Activated CD4-positive, CD25-positive, alpha-beta regulatory T cell treated with anti-CD3 and anti-CD28 coated beads, Interleukin-2, amount 50 U/mL, for 24 hours (primary cell): ENCODE measurements around the gene C16orf87.

Experiments used
- ATAC-seq, 2 donors: fragments of 150-1000 bp; cut with Tn5 transposase; one replicate each; pipeline ENCODE4 v1.10.0; 2021; ENCODE audit warnings: mild to moderate bottlenecking in 1 of 2, moderate library complexity in 1 of 2

Gene C16orf87

GRCh38 chr16:46753015-46753414 lies 78.0 kb downstream of the C16orf87 start:
- no peak for ATAC-seq

- no peak for ATAC-seq
Measured at GRCh38 chr16:46751381-46751780, 79.6 kb downstream of the C16orf87 start.

GRCh38 chr16:46748775-46749705 lies 81.9 kb downstream of the C16orf87 start:
- no peak for ATAC-seq

GRCh38 chr16:46747777-46748651 lies 83.0 kb downstream of the C16orf87 start, which contains the start of gene MYLK3:
TSS of gene MYLK3 (minus strand) at chr16:46748344. CDS start at chr16:46748193, 151 bp downstream.
- ATAC-seq = no peak

- ATAC-seq = no peak
Measured at GRCh38 chr16:46746821-46747776, 83.9 kb downstream of the C16orf87 start.
